Renal cortical epithelial cell (primary cell): ENCODE results near the gene SELENOP. TPM values are rescaled to one million over a fixed set of nuclear protein-coding genes. Genes with fewer than 3 reads are reported as not detected.
A peak's percentile ranks its signal among the peaks of the same experiment; 100 is the strongest.
"Not testable (repeated sequence)": the region's sequence is repeated elsewhere in the genome, so short reads cannot be mapped to it uniquely, and the experiment has no call there.

Experiments
- DNase-seq: peaks from one replicate; pipeline ENCODE4 v3.0.0-alpha.2; 2011; ENCODE audit warnings: low read depth
- total RNA-seq: library from RNA; depleted of rRNA; stranded (reverse); fragments of >200 nt; gene quantifications from 2 replicates; pipeline ENCODE4 v1.2.3, GENCODE V29; 2014

Gene SELENOP
- 12.9 and 65.8 TPM in 2 replicates for total RNA-seq

GRCh38 chr5:42811591-42812446 is at the start of gene SELENOP:
Gene SELENOP (minus strand): TSS chr5:42811892. CDS start chr5:42808353, 3,539 bp downstream.
- peak; percentile 80 for DNase-seq

GRCh38 chr5:42858687-42859086 is 47.0 kb upstream of the SELENOP start:
- DNase-seq = no peak

GRCh38 chr5:42858031-42858643 is 46.4 kb upstream of the SELENOP start:
- DNase-seq = peak; percentile 64

- no peak for DNase-seq
Observed at GRCh38 chr5:42855811-42856210, 44.1 kb upstream of the SELENOP start.

GRCh38 chr5:42855386-42855785 is 43.7 kb upstream of the SELENOP start:
- no peak for DNase-seq

- DNase-seq = peak; percentile 56
Observed at GRCh38 chr5:42854795-42855194, 43.1 kb upstream of the SELENOP start.

- DNase-seq = no peak
Observed at GRCh38 chr5:42852826-42853225, 41.1 kb upstream of the SELENOP start.

- peak; percentile 84 for DNase-seq
Observed at GRCh38 chr5:42851481-42851880, 39.8 kb upstream of the SELENOP start.

- no peak for DNase-seq
Observed at GRCh38 chr5:42848545-42848944, 36.9 kb upstream of the SELENOP start.

GRCh38 chr5:42844408-42844807 is 32.7 kb upstream of the SELENOP start:
- DNase-seq = not testable (repeated sequence)

- no peak for DNase-seq
Observed at GRCh38 chr5:42843675-42844292, 32.1 kb upstream of the SELENOP start.

- peak; percentile 26 for DNase-seq
Observed at GRCh38 chr5:42842921-42843641, 31.4 kb upstream of the SELENOP start.

- DNase-seq = no peak
Observed at GRCh38 chr5:42840842-42841567, 29.3 kb upstream of the SELENOP start.

GRCh38 chr5:42840269-42840668 is 28.6 kb upstream of the SELENOP start:
- DNase-seq = peak; percentile 93

GRCh38 chr5:42839196-42839595 is 27.5 kb upstream of the SELENOP start:
- no peak for DNase-seq

GRCh38 chr5:42837601-42838000 is 25.9 kb upstream of the SELENOP start:
- DNase-seq = no peak

GRCh38 chr5:42836070-42836769 is 24.5 kb upstream of the SELENOP start:
- no peak for DNase-seq

- no peak for DNase-seq
Observed at GRCh38 chr5:42832060-42832459, 20.4 kb upstream of the SELENOP start.

GRCh38 chr5:42830924-42831323 is 19.2 kb upstream of the SELENOP start:
- DNase-seq = no peak

- no peak for DNase-seq
Observed at GRCh38 chr5:42828671-42829070, 17.0 kb upstream of the SELENOP start.
